ENCODE data around the gene GCM1.

The GCM1 gene

DNA sequence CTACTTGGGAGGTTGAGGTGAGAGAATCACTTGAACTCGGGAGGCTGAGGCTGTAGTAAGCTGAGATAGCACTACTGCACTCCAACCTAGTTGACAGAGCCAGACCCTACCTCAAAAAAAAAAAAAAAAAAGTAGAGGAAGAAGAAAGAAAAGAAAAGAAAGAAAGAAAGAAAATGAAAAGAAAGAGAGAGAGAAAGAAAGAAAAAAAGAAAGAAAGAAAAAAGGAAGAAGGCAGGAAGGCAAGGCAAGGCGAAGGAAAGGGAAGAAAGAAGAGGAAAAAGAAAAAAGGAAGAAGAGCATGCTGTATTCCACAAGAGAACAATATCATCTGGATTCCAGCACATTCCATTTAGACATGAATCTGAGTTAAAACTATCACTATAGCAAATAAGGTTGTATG, 3.8 kb downstream of the GCM1 start:
- DNase-seq = no peak

DNA sequence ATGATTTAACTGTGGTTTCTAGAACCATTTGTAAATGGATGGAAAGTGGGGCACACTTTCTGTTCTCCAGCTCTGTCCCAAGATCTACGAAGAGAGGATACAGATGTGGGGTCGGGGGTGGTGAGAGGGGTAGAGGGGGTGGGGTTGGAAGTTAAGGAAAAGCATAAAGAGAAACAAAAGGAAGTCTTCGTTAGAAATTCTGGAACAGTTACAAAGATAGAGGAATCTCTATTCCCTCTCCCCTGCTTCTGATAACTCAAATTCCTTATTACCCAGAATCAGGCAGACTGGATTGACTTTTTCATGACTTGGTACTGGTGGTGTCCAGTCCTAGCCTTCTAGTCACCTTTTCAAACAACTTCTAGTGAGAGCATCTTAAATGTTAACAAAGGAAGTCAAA, 4.9 kb downstream of the GCM1 start:
- DNase-seq = no peak

DNA sequence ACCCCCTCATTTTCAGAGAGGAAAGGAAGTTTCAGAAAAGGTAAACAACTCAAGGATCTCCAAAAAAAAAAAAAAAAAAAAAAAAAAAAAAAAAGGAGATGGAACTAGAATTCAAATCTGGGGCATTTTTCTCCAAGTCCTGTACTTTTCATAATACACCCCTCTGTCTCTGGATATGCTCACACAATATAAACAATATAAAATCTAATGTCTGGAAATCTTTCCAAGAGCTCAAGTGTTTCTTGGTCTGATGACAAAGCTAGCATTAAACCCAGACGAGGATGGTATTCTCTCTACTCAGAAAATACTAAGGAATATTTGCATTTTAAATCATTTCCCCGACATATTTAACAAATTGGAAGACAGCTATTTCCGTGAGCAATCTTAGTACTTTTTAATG, 5.8 kb downstream of the GCM1 start:
- DNase-seq = no peak

DNA sequence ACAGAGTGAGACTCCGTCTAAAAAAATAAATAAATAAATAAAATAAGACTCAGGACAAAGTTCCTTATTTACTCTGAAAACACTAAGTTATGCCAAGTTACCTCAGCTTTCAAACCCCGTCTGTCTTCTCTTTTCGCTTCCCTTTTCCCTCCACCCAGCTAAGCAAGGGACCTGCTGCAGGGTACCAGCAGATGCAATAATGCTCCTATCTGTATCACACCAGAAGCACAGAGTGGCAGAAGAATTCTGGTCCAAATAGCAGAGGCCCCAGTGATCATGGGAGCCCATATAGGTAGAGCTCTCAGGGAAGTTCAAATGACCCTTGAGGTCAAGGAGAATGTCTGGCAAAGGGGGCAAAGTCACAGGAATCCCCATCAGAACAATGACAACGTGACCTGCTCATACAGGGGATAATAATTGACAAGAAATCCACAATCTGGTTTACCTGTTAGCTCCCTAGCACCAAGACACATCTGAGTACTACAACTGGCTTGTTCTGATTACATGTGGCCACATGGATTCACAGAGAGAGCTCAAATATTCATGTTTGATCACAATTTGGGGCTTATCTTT, 8.7 kb downstream of the GCM1 start:
- DNase-seq = no peak

- DNase-seq = no peak
Measured at GRCh38 chr6:53136000-53136609, 12.5 kb downstream of the GCM1 start.

- DNase-seq = no peak
Measured at GRCh38 chr6:53134601-53135235, 13.9 kb downstream of the GCM1 start.

DNA sequence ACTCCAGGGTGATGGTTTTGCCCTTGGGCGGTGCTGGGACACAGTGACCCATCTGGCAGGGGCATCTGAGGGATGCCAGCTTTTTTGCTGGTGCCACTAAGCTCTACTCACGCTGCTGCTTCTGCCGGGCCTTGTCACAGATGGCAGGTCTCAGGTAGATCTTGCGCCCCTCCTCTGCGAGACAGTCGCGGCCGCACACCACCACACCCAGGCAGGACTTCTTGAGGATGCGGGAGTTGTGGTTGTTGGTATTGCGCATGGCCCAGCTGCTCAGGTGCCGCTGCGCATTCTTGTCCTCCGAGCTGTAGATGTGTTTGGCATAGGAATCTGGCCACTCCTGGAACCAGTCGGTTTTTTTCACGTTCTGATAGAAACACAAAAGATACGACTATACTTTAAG, 14.7 kb downstream of the GCM1 start:
- no peak for DNase-seq

DNA sequence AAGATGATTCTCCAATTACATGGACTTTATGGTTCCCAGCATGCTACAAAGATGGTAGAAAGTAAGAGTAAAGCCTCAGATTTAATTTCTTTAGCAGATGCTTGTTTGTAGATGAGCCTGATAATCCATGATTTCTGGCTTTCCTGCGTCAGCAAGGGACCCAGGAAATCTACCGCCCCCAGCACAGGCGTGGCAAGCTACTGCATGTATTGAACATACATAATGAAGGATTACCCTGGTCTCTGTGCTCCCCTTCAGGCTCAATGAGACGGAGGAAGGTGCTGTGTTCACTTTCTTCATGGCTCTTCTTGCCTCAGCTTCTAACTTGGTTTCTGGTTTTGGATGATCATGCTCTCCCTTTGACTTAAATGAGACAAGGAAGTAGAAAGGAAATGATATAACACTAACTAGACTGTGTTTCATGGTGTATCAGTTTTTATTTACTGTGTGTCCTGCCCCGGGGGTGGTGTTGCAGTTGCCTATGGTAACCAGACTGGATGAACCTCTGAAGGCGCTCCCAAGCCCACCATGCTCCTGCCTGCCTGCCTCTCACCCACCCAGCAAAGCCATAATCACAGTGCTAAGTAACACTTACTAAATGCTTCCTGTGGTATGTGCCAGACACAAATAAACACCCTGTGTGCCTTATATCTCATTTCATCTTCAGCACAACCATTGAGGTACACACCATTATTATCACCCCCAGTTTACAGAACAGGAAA, 17.9 kb downstream of the GCM1 start:
- DNase-seq = no peak

GRCh38 chr6:53128842-53129241, 19.8 kb downstream of the GCM1 start:
- DNase-seq = no peak

DNA sequence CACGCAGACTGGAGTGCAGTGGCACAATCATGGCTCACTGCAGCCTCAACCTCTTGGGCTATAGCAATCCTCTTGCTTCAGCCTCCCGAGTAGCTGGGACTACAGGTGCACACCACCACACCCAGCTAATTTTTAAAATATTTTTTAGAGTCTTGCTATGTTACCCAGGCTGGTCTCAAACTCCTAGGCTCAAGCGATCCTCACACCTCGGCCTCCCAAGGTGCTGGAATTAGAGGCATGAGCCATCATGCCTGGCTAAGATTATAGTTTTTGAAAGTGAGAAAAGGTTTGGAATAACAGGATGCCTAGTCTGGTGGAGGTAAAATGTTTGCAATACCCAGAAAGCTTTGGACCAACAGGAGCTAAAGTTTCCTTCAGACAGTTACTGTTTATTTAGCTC, 23.4 kb downstream of the GCM1 start:
- no peak for DNase-seq

DNA sequence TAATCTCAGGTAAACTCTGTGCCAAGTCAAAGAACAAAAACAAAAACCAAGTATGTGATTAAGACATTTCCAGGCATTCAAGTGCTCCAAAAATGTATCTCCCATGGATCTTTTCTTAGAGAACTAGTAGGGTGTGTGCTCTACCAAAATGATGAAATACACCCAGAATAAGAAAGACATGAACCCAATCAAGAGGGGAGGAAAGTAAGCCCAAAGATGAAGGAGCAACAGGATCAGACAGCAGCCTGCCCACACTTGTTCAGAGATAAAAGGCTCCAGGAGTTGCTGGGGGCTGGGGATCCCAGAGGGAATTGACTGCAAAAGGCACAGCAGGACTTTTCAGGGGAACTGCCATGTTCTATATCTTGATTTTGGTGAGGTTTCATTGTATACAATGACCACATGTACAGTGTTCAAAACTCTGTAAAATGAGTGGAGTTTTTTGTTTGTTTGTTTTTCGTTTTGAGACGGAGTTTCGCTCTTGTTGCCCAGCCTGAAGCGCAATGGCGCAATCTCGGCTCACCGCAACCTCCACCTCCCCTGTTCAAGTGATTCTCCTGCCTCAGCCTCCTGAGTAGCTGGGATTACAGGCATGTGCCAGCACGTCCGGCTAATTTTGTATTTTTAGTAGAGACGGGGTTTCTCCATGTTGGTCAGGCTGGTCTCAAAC, 24.4 kb downstream of the GCM1 start:
- DNase-seq = no peak

- DNase-seq = peak in 1 of 2 experiments; percentile 54
Measured at GRCh38 chr6:53119772-53120409, 28.8 kb downstream of the GCM1 start.

DNA sequence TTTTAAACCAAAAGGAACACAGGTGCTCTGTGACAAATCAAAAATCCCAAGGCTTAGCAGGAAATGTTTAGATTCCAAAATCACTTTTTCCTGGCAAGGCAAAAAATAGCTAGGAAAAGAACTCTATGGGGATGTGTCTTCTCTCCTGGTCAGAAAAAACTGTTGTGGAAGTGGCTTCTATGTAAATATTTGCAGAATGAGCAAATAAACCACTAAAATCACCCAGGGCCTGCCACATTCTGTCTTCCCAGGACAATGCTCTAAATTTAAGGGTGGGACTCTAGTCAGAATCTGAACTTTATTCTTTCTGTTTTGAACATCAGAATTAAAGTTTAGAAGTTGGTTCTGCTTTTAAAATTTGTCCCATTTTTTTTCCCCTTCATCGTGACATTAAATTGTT, 29.3 kb downstream of the GCM1 start:
- DNase-seq = no peak

DNA sequence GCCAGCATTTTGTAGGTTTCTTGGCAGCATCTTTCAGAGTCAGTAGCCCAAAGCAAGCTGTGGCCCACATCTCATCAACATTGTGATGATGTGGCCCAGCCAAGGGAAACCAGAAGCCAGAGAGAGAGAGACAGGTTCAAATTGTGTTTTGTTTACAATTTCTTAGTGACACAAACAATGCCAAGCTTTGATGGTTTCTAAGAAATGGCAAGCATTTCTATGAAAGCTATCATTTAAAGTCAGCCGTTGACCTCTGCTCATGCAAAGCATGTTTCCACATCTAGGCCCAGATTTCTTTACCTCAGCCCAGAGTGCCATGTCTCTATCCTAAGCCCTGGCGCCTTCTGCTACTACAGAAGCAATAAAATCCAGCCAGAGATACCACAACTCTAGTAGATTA, 32.9 kb downstream of the GCM1 start:
- no peak for DNase-seq

DNA sequence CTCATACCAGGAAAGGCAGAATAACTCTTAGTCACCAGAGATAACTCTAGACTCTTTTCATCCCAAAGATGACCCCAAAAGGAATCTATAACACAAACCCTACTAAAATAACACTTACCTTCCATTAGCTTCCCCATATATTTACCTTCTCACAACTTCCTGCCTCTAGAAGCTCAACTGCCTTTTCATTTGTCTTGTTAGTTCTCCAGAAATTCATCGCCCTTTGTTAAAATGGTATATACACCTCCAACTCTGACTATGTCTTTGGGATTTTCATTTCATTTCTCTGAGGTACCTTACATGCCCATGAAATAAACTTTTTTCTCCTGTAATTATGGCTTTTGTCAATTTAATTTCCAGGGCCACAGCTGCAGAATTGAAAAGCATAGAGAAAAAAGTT, 33.5 kb downstream of the GCM1 start:
- no peak for DNase-seq

- no peak for DNase-seq
Measured at GRCh38 chr6:53113742-53114141, 34.9 kb downstream of the GCM1 start.

DNA sequence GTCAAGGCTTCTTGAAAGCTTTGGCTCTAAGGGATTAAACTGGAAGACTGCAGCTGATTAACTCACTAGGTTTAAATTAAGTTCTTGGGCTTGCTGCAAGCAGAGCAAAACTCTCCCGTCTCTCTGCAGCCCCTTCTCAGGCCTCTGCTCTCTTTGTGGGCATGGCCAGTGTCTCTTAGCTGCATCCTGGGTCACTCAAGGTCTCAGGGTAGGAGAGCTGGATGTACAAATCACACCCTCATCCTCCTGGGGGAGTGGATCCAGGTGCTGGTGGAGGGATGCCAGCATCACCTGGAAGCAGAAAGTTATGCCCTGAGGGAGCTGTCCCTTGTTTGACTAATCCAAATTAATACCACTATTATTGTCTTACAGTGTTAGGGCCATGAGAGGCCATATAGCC, 35.8 kb downstream of the GCM1 start:
- peak in 1 of 2 experiments; percentile 50 for DNase-seq

- DNase-seq = peak; percentile 29 to 62
Measured at GRCh38 chr6:53112404-53112803, 36.2 kb downstream of the GCM1 start.

- no peak for DNase-seq
Measured at GRCh38 chr6:53111865-53112264, 36.8 kb downstream of the GCM1 start.

- no peak for DNase-seq
Measured at GRCh38 chr6:53109612-53110011, 39.0 kb downstream of the GCM1 start.

GRCh38 chr6:53107091-53107490, 41.5 kb downstream of the GCM1 start:
- DNase-seq = no peak

GRCh38 chr6:53104916-53105315, 43.7 kb downstream of the GCM1 start:
- no peak for DNase-seq

Data from NCI-H2081 (cell line).